IPS-15b (cell line): ENCODE measurements around the gene KPNA1.
"Not testable (repeated sequence)": the region's sequence is repeated elsewhere in the genome, so short reads cannot be mapped to it uniquely, and the experiment has no call there.

Source experiments
- H3K27me3 ChIP-seq: one replicate; pipeline ENCODE4 v1.6.1; 2013; ENCODE audit warnings: low read length; ENCODE audit not compliant: control insufficient read depth, insufficient read depth
- H3K36me3 ChIP-seq: one replicate; pipeline ENCODE4 v1.6.1; 2013; ENCODE audit warnings: low read length; ENCODE audit not compliant: control insufficient read depth, insufficient read depth
- H3K4me1 ChIP-seq: one replicate; pipeline ENCODE4 v1.6.1; 2013; ENCODE audit warnings: mild to moderate bottlenecking, low read length; ENCODE audit not compliant: control insufficient read depth, insufficient read depth
- H3K4me3 ChIP-seq: one replicate; pipeline ENCODE4 v1.5.1; 2013; ENCODE audit warnings: low read depth, low read length
- H3K9ac ChIP-seq: one replicate; pipeline ENCODE4 v1.6.1; 2013; ENCODE audit warnings: low read depth, mild to moderate bottlenecking, low read length
- H3K9me3 ChIP-seq: one replicate; pipeline ENCODE4 v1.6.1; 2013; ENCODE audit warnings: mild to moderate bottlenecking, low read length; ENCODE audit not compliant: control insufficient read depth, insufficient read depth

The KPNA1 gene

DNA sequence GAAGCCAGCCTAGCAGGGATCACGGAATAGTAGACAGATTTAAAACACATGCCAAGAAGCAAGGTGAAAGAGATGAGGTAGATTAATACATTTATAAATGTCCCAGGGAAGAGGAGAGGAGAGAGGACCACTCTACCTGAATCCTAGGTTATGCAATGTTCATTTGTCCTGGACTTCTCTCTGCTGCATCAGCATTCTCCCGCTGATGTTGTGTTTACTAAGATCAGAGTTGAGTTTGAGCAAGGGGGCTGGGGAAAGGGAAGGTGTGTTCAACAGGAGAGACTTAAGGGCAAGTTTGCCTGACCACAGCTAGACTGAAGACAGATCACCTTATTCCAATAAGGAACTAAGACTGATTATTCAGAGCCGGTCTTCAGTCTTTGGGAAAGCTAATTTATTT, 1.1 kb upstream of the KPNA1 start:
- Histone ChIP-seq H3K4me3 (no peak overlapping the region), H3K9me3 (no peaks in the 10 kb centered on the region), H3K9ac (no peak overlapping the region), H3K4me1 (peaks cover 13% of the 10 kb centered on the region), H3K27me3 (no peaks in the 10 kb centered on the region), H3K36me3 (no peaks in the 10 kb centered on the region)

DNA sequence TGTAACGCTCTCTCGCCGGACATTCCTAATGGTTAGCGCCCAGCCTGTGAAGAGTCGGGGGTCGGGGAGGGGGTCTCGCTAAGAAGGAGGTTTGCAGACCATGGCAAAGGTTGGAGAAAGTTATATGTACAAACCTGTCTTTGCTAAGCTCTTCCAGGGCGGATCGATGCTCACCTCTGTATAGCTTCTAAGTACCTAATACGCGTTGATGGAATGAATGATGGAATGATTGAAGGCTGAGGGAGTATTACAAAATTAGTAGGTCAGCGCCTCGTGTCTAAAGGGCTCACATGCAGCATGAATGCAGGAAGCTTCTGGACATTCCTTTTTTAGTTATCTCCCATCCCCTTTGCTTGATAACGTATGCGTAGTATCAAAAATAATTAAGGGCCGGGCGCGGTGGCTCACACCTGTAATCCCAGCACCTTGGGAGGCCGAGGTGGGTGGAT, 305 bp upstream of the KPNA1 start:
- Histone ChIP-seq H3K4me3 (peak overlapping the region; percentile 64), H3K9me3 (no peaks in the 10 kb centered on the region)

DNA sequence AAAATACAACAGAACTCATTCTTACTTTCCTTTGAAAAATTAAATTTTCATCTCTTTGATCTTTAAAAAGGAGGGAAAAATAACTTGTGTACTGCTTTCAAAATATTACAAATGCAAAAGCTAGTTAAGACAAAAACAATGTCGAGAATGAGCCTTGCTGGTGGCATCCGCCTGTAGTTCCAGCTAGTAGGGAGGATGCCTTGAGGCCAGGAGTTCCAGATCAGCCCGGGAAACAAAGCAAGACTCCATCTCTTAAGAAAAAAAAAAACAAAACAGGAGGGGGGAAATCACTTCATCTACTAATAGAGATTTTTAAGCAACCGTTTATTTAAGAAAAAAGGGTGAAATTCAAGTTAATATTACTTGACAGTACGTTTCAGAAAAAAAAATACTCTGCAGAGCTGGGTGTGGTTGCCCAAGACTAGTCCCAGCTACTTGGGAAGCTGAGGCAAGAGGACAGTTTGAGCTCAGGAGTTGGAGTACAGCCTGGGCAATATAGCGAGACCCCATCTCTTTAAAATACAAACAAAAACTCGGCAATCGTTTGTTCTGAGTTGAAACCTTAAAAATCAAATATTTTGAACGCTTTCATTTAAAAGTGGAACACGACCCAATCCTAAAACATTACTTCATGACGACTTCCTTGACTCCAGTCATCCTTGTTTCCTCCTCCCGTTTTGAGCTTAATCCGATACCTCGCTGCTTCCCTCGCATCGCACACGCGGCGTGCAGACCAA, 1.2 kb downstream of the KPNA1 start:
- no peak overlapping the region for H3K9ac ChIP-seq
- H3K27me3 ChIP-seq: no peaks in the 10 kb centered on the region
- H3K4me1 ChIP-seq: peaks cover 19% of the 10 kb centered on the region
- H3K9me3 ChIP-seq: no peaks in the 10 kb centered on the region
- no peaks in the 10 kb centered on the region for H3K36me3 ChIP-seq
- peak overlapping the region; percentile 64 for H3K4me3 ChIP-seq

More for the DNA sequence above, 305 bp upstream of the KPNA1 start:
- Histone ChIP-seq H3K27me3 (no peaks in the 10 kb centered on the region), H3K9ac (no peak overlapping the region), H3K4me1 (peaks cover 19% of the 10 kb centered on the region), H3K36me3 (no peaks in the 10 kb centered on the region)

DNA sequence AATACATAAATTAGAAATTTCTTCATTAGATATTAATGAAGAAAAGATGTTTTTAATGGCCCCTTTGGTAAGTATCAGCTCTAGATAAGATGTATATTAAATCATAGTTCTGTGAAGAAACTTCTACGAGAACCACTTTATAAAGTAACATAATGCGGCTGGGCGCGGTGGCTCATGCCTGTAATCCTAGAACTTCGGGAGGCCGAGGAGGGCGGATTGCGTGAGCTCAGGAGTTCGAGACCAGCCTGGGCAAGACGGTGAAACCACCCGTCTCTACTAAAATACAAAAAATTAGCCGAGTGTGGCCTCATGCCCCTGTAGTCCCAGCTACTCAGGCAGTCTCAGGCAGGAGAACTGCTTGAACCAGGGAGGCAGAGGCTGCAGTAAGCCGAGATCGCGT, 2.5 kb downstream of the KPNA1 start:
- Histone ChIP-seq H3K36me3 (no peaks in the 10 kb centered on the region), H3K4me1 (peaks cover 23% of the 10 kb centered on the region), H3K9ac (peak overlapping the region; percentile 55), H3K27me3 (no peaks in the 10 kb centered on the region), H3K9me3 (no peaks in the 10 kb centered on the region), H3K4me3 (peak overlapping the region; percentile 64)

DNA sequence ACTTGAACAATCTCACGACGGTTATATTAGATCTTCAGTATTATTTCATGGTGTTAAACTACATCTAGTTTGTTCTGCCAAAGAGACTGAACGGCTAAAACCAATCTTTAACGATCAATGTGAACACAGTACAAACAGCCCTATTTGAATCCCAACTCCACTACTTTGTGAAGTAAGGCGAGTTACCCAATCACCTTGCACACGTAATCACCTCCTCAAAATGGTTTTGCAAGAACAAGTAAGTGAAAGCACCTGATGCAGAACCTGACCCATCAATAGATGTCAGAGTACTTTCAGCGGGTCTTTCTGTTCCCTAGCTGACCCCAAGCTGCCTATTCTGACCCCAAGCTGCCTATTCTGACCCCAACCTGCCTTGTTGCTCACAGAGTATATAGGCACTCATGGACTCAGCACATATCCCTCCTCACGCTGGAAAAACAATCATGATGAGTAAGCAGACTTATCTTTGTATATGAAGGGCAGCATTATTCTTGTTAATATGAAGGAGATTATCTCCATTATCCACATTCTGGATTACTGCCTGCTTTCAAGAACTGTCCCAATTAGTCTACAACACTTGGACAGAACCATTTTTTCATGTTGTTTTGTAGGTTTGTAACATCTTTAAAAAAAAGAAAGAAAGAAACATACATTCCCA, 3.7 kb downstream of the KPNA1 start:
- peaks cover 23% of the 10 kb centered on the region for H3K4me1 ChIP-seq
- no peak overlapping the region for H3K4me3 ChIP-seq
- H3K9me3 ChIP-seq: no peaks in the 10 kb centered on the region
- no peak overlapping the region for H3K9ac ChIP-seq
- H3K27me3 ChIP-seq: no peaks in the 10 kb centered on the region
- H3K36me3 ChIP-seq: no peaks in the 10 kb centered on the region

DNA sequence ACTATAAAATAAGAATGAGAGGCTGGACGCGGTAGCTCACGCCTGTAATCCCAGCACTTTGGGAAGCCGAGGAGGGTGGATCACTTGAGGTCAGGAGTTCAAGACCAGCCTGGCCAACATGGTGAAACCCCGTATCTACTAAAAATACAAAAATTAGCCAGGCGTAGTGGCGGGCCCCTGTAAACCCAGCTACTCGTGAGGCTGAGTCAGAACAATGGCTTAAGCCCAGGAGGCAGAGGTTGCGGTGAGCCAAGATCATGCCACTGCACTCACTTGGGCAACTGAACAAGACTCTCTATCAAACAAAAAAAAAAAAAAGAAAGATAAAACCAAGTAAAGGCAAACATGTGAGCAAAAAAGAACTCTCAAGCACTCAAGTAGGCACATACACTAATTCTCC, 5.8 kb downstream of the KPNA1 start:
- H3K4me1 ChIP-seq: peaks cover 26% of the 10 kb centered on the region

DNA sequence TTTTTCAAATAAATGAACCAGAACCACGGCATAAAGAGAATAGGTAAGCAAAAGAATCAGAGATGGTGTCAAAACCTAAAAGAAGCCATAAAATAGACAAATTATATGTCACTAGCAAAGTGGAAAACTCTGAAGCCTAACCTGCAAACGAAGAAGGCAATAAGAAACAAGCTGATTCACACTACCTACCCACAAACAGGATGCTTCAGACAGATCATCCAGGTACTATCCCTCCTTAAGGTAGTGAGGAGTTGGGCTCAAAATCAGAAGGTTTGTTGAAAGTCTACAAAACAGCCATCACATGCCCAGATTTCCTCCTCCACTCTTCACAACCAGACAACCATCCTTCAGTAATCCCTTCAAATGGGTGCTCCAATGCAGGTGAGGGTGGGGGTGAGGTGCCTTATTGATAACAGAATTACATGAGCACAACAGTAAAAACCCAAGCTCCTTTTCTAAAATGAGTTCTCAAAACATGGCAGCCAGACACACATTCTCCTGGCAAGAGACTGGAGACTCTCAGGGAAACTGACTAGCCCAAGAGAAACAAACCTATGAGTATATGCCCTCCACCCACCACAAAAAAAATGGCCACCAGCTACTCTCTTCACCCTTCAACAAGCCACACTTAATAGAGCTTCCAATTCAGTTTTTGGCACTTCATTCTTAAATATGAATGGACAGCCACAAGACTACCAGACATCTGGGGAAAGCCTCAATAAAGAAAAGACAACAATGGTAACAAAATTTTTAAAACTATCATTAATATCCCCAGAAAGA, 6.4 kb downstream of the KPNA1 start:
- no peaks in the 10 kb centered on the region for H3K36me3 ChIP-seq
- no peaks in the 10 kb centered on the region for H3K9me3 ChIP-seq
- H3K27me3 ChIP-seq: no peaks in the 10 kb centered on the region
- H3K9ac ChIP-seq: no peak overlapping the region
- H3K4me3 ChIP-seq: no peak overlapping the region
- H3K4me1 ChIP-seq: peaks cover 26% of the 10 kb centered on the region

More for the DNA sequence above, 5.8 kb downstream of the KPNA1 start:
- H3K4me3 ChIP-seq, H3K9me3 ChIP-seq, H3K27me3 ChIP-seq, H3K36me3 ChIP-seq, H3K9ac ChIP-seq: not testable (repeated sequence)

DNA sequence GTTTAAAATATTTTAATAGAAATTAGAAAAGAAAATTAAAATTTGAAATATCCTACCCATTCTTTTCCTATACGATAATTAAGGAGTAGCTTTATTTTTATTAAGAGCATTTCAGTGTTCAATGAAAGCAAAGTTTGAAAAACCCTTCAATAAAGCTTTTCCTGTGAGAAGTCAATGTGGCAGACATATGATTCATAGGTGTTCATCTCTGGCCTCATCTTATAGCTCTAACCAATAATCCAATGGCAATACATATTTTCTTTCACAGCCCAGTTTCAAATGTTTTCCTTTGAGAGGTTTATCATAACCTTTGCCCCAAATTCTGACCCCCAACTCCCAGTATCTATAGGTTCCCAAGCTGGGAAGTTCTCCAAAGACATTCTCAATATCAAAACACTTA, 8.3 kb downstream of the KPNA1 start:
- Histone ChIP-seq H3K36me3 (no peaks in the 10 kb centered on the region), H3K9me3 (no peaks in the 10 kb centered on the region), H3K4me1 (peaks cover 31% of the 10 kb centered on the region), H3K9ac (no peak overlapping the region), H3K4me3 (no peak overlapping the region), H3K27me3 (no peaks in the 10 kb centered on the region)

DNA sequence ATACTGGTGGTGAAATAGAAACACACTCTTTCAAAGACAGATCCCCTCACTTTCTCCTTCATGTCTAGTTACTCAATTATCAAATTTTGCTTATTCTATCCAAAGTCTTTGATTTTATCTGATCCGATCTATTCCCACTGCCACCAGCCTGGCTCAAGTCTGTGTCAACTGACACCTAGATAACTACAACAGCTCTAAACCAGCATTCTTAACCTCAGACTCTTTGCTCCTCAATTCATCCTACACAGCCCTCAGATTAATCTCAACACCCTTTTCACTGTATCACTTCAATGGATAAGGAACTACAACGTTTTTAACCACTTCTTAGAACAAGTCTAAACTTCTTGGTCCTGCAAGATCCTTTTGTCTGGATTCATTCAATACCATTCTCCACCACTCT, 9.1 kb downstream of the KPNA1 start:
- no peaks in the 10 kb centered on the region for H3K27me3 ChIP-seq
- peaks cover 24% of the 10 kb centered on the region for H3K4me1 ChIP-seq
- H3K4me3 ChIP-seq: no peak overlapping the region
- no peaks in the 10 kb centered on the region for H3K9me3 ChIP-seq
- H3K9ac ChIP-seq: no peak overlapping the region
- no peaks in the 10 kb centered on the region for H3K36me3 ChIP-seq

DNA sequence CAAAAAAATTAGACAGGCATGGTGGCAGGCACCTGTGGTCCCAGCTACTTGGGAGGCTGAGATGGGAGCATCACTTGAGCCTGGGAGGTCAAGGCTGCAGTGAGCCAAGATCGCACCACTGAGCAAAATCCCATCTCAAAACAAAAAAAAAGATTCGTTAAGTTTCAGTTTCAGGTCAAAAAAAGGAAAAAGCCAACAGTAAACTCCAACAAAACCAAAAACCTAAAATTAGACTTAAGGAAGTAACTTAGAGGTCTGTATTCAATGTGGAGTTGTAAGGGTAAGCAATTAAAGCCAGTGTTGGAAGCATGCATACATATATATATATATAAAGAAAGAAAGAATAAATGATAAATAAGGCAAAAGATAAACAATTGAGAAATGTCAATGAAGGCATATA, 11.8 kb downstream of the KPNA1 start:
- H3K36me3 ChIP-seq: no peaks in the 10 kb centered on the region
- no peaks in the 10 kb centered on the region for H3K9me3 ChIP-seq
- H3K9ac ChIP-seq: no peak overlapping the region
- no peaks in the 10 kb centered on the region for H3K27me3 ChIP-seq
- no peak overlapping the region for H3K4me3 ChIP-seq
- peaks cover 25% of the 10 kb centered on the region for H3K4me1 ChIP-seq

DNA sequence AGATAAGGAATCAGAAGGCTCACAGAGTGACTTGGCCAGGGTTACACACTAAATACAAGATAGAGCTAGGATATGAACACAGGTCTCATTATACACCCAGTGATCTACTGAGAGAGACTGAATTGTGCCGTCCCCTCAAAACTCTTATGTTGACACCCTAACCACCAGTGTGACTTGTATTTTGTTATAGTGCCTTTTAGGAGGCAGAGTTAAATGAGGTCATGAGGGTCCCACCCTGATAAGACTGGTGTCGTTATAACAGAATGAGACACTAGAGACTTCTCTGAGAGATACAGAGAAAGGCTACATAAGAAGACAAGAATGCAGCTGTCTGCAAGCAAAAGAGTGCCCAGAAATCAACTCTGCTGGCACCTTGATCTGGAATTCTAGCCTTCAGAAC, 12.6 kb downstream of the KPNA1 start:
- H3K9ac ChIP-seq: no peak overlapping the region
- no peaks in the 10 kb centered on the region for H3K27me3 ChIP-seq
- no peaks in the 10 kb centered on the region for H3K36me3 ChIP-seq
- H3K4me1 ChIP-seq: peaks cover 25% of the 10 kb centered on the region
- no peak overlapping the region for H3K4me3 ChIP-seq
- no peaks in the 10 kb centered on the region for H3K9me3 ChIP-seq
